Activated CD4-positive, alpha-beta T cell treated with anti-CD3 and anti-CD28 coated beads for 24 hours (primary cell): ENCODE results near the gene LYVE1.

Experiments used
- DNase-seq, 2 donors: peaks; one replicate each; pipeline ENCODE4 v3.0.0-alpha.2; 2020; ENCODE audit warnings: low read depth in 2 of 2

The LYVE1 gene

DNA sequence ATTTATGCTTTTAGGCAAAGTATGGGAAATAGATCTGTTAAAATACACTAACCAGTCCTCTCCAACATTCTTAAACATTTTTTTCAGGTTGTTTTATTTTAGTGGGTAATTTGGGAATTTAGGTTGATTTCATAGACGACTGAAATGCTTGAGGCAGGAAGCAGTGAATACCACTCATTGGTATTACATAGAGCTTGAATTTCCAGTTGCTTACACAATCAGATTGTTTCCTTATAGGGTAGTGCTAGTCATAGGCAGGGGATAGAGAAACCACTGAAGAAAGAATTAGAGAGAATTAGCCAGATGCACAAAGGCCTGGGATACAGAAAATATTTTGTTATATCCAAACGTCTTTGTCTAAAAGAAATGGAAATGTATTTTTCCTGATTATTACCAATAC, 23.9 kb upstream of the LYVE1 start:
- no peak for DNase-seq

- no peak for DNase-seq
Observed at GRCh38 chr11:10591741-10592140, 23.3 kb upstream of the LYVE1 start.

DNA sequence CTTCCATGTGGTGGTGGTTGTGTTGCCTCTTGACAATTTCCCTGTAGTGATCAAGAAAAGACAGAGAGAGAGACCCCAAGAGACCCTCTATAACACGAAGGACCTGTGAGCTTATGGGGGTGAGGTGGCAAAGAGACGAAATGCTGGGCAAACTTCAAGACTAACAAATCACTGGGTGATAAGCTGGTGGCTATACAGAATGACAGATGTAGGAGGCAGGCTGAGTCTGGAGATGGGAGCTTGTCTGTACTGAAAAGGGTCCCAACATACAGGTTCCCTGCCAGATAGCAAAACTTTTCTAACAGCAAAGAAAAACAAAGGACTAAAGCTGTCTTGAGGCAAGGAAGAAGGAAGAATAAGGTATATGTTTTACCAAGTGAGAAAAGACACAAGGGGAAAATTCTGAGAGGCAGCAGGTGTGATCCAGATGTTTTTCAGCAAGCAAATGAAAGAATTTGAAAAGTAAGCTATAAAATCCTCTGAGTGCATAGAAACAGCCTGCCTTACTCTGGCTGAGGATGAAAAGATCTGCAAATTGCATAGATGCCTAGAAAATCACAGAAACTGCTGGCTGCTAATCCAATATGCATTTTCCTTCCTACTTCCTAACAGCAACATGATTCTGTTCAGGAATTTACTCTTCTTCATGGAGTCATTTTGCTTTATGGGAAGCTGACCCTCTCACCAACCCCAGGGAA, 21.9 kb upstream of the LYVE1 start:
- DNase-seq: no peak

- DNase-seq: no peak
Observed at GRCh38 chr11:10588904-10589303, 20.4 kb upstream of the LYVE1 start.

GRCh38 chr11:10587995-10588394, 19.5 kb upstream of the LYVE1 start:
- no peak for DNase-seq

- no peak for DNase-seq
Observed at GRCh38 chr11:10587388-10587787, 18.9 kb upstream of the LYVE1 start.

- no peak for DNase-seq
Observed at GRCh38 chr11:10584071-10584501, 15.6 kb upstream of the LYVE1 start.

DNA sequence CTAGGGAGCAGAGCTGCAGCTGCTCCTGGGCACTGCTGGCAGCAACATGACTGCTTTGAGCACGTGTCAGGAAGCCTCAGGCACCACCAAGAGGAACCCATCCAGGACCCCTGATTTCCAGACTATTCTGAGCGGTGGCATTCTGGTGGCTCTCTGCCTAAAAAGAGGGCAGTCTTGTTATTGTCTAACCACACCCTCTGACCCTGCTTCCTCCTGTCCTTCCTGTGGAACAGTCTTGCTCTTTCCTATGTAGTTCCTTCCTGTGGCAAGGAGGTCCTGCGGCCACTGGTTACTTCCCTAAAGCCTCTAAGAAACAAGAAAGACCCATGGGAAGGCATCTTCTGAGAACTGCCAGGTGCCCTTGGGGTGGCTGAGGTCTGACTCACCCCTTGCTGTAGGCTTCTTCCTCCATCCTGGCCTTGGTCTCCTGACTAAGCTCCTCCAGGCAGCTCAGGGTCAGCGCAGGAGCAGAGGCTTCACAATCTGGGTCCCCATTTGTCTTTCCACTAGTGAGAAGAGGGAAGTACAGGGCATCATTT, 13.1 kb upstream of the LYVE1 start:
- no peak for DNase-seq

- DNase-seq: no peak
Observed at GRCh38 chr11:10580623-10581022, 12.2 kb upstream of the LYVE1 start.

DNA sequence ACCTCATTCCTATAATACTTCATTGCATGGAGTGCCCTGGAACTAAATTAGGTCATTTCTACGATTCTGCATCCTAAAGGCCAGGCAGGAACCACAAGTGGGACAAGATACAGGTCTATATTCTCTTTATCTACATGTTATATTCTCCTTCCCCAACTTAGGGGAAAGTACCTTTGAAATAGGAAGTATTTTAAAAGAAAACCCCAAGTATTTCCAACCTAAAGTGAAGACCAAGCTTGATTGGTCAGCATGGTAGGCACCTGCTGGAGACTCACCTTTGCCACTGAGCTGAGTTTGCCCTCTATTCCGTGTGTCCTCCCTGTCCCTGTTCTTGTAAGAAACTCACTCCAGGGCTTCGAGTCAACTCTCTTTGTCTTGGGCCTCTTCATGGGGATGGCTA, 11.2 kb upstream of the LYVE1 start:
- DNase-seq: no peak

DNA sequence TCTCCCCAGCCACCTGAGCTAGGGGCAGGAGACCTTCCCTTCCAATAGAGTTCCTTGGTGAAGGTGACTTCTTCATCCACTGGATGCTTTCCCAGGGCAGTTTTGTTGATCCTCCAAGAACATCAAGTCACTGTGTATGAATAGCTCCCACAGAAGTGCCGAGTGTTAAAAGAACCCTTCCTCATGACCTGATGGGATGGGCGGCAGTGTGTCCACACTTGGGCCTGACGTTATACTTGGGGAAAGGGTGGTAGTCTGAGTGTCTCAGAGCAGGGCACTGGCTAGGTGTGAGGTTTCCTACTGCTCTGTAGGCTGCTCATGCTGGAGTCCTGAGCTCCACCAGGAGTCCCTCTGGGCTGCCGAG, 7.6 kb upstream of the LYVE1 start:
- no peak for DNase-seq

DNA sequence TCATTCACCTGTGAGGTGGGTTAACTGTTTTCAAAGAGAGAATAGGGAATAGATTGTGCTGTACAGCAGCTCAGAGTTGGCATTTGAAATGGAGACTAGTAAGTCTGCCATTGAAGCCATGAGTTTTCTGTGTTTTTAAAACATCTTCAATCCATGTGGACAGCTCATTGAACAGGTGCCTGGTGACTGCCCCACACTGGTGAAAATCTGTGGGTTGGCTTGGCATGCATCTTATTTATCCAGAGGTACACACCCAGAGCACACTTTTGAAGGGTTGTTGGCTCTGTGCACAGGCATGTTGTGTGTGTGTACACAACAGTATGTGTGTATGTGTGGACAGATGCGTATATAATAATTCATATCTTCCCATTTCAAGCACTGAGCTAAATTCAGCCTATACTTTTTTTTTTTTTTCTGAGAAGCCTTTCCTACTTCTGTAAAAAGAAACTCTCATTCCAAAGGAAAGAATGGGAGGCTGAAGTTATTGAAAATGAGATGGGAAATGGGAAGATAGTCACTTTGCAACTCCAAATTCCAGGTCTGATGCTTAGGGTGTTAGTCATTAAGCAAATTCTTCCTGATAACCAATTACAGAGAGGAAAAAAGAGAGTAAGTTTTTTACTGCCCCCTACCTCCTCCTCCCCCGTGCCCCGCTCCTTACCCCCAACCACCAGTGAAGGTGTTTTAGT, 7.0 kb upstream of the LYVE1 start:
- DNase-seq: no peak

GRCh38 chr11:10573556-10573955, 5.1 kb upstream of the LYVE1 start:
- no peak for DNase-seq

DNA sequence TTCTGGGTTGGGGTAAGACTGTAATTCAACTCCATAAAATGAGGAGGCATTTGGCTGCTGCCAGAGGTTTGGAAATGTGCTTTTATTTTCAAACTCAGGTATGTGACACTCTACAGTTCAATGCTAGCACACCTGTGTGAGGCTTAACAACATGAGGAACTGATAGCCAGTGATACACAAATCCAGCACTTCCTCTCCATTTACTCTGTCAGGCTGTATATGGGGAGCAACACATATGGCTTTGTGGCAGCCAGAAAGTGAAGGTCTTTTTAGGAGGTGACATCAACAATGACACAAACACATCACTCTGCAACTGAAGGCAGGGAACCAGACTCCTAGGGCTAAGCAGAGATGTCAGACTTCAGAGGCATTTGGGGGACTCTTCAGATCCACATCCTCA, 4.6 kb upstream of the LYVE1 start:
- DNase-seq: no peak

DNA sequence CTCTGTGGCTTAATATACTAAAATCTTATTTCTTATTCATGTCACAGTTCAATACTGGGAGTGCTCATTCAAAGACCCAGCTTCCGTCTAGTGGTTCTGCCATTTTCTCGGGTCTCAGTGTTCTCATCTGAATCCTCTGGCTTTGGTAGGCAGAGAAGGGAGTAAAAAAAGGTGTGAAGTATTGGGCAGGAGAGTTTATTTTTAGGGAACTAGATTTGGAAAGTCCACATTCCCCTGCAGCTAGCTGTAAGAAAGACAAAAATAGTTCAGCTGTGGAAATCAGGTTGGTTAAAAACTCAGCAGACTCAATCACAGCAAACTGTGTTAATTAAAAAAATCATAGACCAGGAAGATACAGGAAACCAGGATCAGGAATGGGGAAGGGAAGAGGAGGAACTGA, 4.1 kb upstream of the LYVE1 start:
- DNase-seq: no peak

- DNase-seq: no peak
Observed at GRCh38 chr11:10567446-10567845, 1.0 kb downstream of the LYVE1 start.

GRCh38 chr11:10566257-10566957, 2.1 kb downstream of the LYVE1 start:
- no peak for DNase-seq

- DNase-seq: no peak
Observed at GRCh38 chr11:10565493-10565892, 3.0 kb downstream of the LYVE1 start.

- DNase-seq: no peak
Observed at GRCh38 chr11:10564696-10565318, 3.7 kb downstream of the LYVE1 start.

DNA sequence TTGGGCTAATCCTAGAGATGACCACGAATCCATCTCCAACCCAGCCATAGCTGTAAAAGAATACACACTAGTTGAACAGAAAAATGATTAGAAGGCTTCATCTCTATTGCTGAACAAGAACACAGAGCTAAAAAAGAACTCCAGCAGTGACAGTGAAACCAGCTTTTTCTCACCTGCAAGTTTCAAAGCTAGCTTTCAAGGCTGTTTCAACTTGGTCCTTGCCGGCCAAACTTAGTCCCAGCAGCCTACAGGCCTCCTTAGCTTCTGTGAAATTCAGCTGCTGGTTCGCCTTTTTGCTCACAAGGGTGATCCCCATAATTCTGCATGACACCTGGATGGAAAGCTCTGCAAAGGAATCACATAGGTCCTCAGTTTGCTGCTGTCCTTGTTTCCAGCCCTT, 4.4 kb downstream of the LYVE1 start:
- DNase-seq: no peak

DNA sequence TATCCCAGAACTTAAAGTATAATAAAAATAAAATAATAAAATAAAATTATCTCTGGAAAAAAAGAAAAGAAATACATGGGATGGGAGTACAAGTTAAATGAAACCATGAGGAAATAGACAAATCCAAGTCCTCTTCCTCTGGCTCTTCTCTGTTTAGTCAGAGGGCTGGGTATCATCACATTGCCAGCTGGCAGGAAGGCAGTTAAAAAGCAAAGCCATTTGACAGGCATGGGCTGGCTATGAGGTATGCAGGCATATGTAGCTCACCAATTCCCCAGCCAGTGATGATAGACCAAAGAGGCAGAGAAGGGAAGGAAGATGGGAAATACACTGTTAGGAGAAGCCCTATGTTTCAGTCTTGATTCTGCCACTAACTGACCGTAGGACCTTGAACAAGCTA, 6.5 kb downstream of the LYVE1 start:
- DNase-seq: no peak

- no peak for DNase-seq
Observed at GRCh38 chr11:10561043-10561818, 7.2 kb downstream of the LYVE1 start.
